A549 (cell line): Measurements from ENCODE around the gene FRZB.

ENCODE experiments used
- EHMT2 ChIP-seq: fragments of 200-600 bp; sonication (generic); IDR thresholded peaks from 2 replicates; pipeline ENCODE4 v1.6.1; 2016; ENCODE audit warnings: antibody characterized with exemption, low read depth, mild to moderate bottlenecking, moderate library complexity
- EP300 ChIP-seq, 2 experiments: fragments of >200 bp; sonication (Bioruptor Twin); formaldehyde crosslinking; IDR thresholded peaks; 2 replicates in 1 of 2; 3 replicates in 1 of 2; pipeline ENCODE4 v1.6.1; 2016 to 2017
- KDM5A ChIP-seq: fragments of 200-600 bp; sonication (generic); IDR thresholded peaks from 2 replicates; pipeline ENCODE4 v1.6.1; 2016; ENCODE audit warnings: antibody characterized with exemption, mild to moderate bottlenecking
- MAZ ChIP-seq: fragments of 150-350 bp; IDR thresholded peaks from 2 replicates; pipeline ENCODE4 v1.6.1; 2014; ENCODE audit warnings: antibody characterized with exemption, low read depth, low read length, borderline replicate concordance
- NR3C1 ChIP-seq: fragments of >200 bp; sonication (Bioruptor Twin); formaldehyde crosslinking; IDR thresholded peaks from 3 replicates; pipeline ENCODE4 v1.6.1; 2017
- POLR2A ChIP-seq: IDR thresholded peaks from 2 replicates; pipeline ENCODE4 v1.6.1; 2012; ENCODE audit warnings: mild to moderate bottlenecking, low read length
- RAD21 ChIP-seq, 2 experiments: fragments of >200 bp in 1 of 2; sonication (Bioruptor Twin) in 1 of 2; formaldehyde crosslinking in 1 of 2; IDR thresholded peaks in 1 of 2; conservative IDR thresholded peaks in 1 of 2; 2 replicates in 1 of 2; 3 replicates in 1 of 2; pipeline ENCODE4 v1.6.1; 2012 to 2018; ENCODE audit warnings: inconsistent platforms in 1 of 2
- RCOR1 ChIP-seq: fragments of 150-350 bp; IDR thresholded peaks from 2 replicates; pipeline ENCODE4 v1.6.1; 2014; ENCODE audit warnings: antibody characterized with exemption, low read length, low read depth
- TF ChIP-seq, protein P1 (sequence below): fragments of >200 bp; sonication (Bioruptor Twin); formaldehyde crosslinking; IDR thresholded peaks from 3 replicates; pipeline ENCODE4 v1.6.1; 2016
- TF ChIP-seq, protein P2 (sequence below): fragments of 200-600 bp; sonication (generic); IDR thresholded peaks from 2 replicates; pipeline ENCODE4 v1.6.1; 2016; ENCODE audit warnings: antibody characterized with exemption, mild to moderate bottlenecking, moderate library complexity
- TF ChIP-seq, protein P3 (sequence below): fragments of >200 bp; sonication (Bioruptor Twin); formaldehyde crosslinking; IDR thresholded peaks from 3 replicates; pipeline ENCODE4 v1.5.1; 2016

DNA sequence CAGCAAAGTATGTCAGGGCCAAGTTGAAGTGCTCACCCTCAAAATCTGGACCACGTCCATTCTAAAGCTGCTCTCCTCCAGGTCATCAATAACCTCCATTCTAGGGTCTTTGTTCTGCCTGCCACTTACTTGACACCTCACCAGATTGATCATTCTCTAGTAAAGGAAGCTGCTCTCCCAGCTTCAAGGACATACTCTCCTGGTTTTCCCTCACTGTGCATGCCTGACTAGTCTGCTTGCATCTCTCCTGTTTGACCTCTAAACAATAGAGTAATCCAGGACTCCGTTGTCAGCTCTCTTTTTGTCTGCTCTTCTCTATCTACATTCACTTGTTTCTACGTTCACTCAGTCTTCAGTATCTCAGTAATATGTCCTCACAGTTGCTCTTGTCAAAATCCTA lies 59.1 kb downstream of the FRZB start:
- TF ChIP-seq, protein P1, sequence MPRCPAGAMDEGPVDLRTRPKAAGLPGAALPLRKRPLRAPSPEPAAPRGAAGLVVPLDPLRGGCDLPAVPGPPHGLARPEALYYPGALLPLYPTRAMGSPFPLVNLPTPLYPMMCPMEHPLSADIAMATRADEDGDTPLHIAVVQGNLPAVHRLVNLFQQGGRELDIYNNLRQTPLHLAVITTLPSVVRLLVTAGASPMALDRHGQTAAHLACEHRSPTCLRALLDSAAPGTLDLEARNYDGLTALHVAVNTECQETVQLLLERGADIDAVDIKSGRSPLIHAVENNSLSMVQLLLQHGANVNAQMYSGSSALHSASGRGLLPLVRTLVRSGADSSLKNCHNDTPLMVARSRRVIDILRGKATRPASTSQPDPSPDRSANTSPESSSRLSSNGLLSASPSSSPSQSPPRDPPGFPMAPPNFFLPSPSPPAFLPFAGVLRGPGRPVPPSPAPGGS = no peak
- TF ChIP-seq MAZ = no peak
- no peak for TF ChIP-seq POLR2A
- TF ChIP-seq, protein P2, sequence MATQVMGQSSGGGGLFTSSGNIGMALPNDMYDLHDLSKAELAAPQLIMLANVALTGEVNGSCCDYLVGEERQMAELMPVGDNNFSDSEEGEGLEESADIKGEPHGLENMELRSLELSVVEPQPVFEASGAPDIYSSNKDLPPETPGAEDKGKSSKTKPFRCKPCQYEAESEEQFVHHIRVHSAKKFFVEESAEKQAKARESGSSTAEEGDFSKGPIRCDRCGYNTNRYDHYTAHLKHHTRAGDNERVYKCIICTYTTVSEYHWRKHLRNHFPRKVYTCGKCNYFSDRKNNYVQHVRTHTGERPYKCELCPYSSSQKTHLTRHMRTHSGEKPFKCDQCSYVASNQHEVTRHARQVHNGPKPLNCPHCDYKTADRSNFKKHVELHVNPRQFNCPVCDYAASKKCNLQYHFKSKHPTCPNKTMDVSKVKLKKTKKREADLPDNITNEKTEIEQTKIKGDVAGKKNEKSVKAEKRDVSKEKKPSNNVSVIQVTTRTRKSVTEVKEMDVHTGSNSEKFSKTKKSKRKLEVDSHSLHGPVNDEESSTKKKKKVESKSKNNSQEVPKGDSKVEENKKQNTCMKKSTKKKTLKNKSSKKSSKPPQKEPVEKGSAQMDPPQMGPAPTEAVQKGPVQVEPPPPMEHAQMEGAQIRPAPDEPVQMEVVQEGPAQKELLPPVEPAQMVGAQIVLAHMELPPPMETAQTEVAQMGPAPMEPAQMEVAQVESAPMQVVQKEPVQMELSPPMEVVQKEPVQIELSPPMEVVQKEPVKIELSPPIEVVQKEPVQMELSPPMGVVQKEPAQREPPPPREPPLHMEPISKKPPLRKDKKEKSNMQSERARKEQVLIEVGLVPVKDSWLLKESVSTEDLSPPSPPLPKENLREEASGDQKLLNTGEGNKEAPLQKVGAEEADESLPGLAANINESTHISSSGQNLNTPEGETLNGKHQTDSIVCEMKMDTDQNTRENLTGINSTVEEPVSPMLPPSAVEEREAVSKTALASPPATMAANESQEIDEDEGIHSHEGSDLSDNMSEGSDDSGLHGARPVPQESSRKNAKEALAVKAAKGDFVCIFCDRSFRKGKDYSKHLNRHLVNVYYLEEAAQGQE = no peak
- TF ChIP-seq RAD21 (conservative IDR thresholded peaks at IDR 0.05 in 1 of 2, IDR thresholded peaks at IDR 0.05 in 1 of 2) = no peak
- no peak for TF ChIP-seq EP300 (IDR thresholded peaks at IDR 0.05)
- TF ChIP-seq NR3C1 = no peak
- TF ChIP-seq, protein P3, sequence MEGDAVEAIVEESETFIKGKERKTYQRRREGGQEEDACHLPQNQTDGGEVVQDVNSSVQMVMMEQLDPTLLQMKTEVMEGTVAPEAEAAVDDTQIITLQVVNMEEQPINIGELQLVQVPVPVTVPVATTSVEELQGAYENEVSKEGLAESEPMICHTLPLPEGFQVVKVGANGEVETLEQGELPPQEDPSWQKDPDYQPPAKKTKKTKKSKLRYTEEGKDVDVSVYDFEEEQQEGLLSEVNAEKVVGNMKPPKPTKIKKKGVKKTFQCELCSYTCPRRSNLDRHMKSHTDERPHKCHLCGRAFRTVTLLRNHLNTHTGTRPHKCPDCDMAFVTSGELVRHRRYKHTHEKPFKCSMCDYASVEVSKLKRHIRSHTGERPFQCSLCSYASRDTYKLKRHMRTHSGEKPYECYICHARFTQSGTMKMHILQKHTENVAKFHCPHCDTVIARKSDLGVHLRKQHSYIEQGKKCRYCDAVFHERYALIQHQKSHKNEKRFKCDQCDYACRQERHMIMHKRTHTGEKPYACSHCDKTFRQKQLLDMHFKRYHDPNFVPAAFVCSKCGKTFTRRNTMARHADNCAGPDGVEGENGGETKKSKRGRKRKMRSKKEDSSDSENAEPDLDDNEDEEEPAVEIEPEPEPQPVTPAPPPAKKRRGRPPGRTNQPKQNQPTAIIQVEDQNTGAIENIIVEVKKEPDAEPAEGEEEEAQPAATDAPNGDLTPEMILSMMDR = no peak
- TF ChIP-seq RCOR1 = no peak
- no peak for TF ChIP-seq EHMT2
- no peak for TF ChIP-seq KDM5A
